ENCODE data around the gene KCNH6. TPM values are rescaled to one million over a fixed set of nuclear protein-coding genes. Genes with fewer than 3 reads are reported as not detected.

Gene KCNH6, protein sequence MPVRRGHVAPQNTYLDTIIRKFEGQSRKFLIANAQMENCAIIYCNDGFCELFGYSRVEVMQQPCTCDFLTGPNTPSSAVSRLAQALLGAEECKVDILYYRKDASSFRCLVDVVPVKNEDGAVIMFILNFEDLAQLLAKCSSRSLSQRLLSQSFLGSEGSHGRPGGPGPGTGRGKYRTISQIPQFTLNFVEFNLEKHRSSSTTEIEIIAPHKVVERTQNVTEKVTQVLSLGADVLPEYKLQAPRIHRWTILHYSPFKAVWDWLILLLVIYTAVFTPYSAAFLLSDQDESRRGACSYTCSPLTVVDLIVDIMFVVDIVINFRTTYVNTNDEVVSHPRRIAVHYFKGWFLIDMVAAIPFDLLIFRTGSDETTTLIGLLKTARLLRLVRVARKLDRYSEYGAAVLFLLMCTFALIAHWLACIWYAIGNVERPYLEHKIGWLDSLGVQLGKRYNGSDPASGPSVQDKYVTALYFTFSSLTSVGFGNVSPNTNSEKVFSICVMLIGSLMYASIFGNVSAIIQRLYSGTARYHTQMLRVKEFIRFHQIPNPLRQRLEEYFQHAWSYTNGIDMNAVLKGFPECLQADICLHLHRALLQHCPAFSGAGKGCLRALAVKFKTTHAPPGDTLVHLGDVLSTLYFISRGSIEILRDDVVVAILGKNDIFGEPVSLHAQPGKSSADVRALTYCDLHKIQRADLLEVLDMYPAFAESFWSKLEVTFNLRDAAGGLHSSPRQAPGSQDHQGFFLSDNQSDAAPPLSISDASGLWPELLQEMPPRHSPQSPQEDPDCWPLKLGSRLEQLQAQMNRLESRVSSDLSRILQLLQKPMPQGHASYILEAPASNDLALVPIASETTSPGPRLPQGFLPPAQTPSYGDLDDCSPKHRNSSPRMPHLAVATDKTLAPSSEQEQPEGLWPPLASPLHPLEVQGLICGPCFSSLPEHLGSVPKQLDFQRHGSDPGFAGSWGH
- not detected in 5 replicates for total RNA-seq (2022; extraction: Qiagen RNA extraction; ENCODE audit: low read depth)

DNA sequence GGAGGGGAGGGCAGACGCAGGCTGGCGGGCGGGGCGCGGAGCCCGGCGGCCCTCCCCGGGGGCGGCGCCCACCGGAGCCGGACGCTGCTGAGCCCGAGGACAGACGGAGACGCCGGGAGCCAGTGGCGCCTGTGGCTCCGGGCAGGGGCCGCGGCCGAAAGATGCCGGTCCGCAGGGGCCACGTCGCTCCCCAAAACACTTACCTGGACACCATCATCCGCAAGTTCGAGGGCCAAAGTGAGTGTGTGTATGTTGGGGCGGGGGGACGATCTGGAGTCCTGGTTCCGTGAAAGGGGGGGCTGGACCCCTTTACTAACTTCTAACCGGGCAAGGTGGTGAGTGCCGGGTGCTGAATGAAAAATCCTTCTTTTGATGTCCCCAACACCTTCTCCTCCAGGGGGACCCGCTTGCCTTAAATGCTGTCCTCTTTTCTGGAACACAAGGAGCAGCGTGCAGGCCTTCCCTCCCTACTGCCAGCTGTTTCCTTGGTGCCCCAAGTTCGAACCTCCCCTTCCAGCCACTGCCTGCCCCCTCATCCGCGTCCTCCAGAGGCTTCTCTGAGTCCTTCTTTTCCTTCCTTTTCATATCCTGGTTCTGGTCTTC is at the start of gene KCNH6:
Gene KCNH6 (plus strand): TSS at position 106 of the 603 bp plus-strand sequence. CDS start 56 bp downstream, at position 162.

DNA sequence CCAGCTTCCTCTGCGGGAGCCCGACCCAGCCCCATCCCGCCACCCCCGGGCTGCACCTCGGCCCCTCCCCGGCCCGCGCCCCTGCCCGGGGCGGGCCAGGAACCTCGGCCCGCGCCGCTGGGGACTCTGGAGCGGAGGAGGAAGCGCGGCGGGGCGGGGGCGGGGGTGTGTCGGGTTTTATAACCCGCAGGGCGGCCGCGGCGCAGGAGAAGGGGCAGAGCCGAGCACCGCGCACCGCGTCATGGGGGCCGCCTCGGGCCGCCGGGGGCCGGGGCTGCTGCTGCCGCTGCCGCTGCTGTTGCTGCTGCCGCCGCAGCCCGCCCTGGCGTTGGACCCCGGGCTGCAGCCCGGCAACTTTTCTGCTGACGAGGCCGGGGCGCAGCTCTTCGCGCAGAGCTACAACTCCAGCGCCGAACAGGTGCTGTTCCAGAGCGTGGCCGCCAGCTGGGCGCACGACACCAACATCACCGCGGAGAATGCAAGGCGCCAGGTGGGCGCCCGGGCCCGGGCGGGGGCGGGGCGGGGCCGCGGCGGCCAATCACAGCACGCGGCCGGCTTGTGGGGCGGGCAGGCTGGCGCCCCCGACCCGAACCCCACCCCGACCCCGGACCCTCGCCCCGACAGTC is 46.2 kb upstream of the KCNH6 start, which contains the start of gene ACE:
Gene ACE (plus strand): TSS at position 208 of the 626 bp plus-strand sequence. CDS start 34 bp downstream, at position 242.

DNA sequence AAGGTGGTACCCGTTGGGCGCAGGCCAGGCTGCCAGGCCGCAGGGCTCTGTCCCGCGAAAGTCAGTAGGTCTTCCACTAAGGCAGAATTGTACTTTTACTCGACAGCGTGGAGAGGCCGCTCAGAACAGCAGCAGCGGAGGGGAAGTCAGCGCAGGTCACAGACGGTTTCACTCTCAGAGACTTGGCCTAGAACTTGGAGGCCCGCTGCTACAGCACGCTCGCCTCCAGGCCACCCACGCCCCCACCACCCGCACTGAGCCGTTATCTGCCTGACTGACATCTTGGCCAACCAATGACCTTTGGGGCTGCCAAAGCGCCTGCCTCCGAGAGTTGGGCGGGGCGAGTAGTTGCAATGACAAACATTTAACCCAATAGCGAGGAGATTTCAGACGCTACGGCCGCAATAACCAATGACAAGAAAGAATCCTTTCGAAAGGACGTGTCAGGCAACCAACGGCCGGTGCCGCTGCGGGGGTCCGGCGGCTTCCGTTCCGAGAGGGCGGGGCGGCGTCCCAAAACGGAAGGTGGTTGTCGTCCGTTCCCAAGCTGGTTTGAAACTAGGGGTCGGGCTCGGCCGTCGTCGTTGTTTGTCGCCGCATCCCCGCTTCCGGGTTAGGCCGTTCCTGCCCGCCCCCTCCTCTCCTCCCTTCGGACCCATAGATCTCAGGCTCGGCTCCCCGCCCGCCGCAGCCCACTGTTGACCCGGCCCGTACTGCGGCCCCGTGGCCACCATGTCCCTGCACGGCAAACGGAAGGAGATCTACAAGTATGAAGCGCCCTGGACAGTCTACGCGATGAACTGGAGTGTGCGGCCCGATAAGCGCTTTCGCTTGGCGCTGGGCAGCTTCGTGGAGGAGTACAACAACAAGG is 27.0 kb downstream of the KCNH6 start, which contains the start of gene DCAF7:
Gene DCAF7 (plus strand): TSS at position 532 of the 871 bp plus-strand sequence. CDS start 201 bp downstream, at position 733.

Other genes with a start within 250 kb of the KCNH6 start
- gene CYB561, start 77.1 kb upstream of the KCNH6 start, total RNA-seq (2022; extraction: Qiagen RNA extraction; ENCODE audit: low read depth), result 28.5 to 37.6 TPM (median 35.8 TPM) in 5 replicates
- gene ACE, start 46.3 kb upstream of the KCNH6 start, total RNA-seq (2022; extraction: Qiagen RNA extraction; ENCODE audit: low read depth), result 0.94 to 2.1 TPM (median 1.7 TPM) in 5 replicates
- gene DCAF7, start 27.1 kb downstream of the KCNH6 start, total RNA-seq (2022; extraction: Qiagen RNA extraction; ENCODE audit: low read depth), result 44.6 to 64.5 TPM (median 55.8 TPM) in 5 replicates
- gene TACO1, start 77.5 kb downstream of the KCNH6 start, total RNA-seq (2022; extraction: Qiagen RNA extraction; ENCODE audit: low read depth), result 49.0 to 57.3 TPM (median 55.2 TPM) in 5 replicates
- gene MAP3K3, start 99.1 kb downstream of the KCNH6 start, total RNA-seq (2022; extraction: Qiagen RNA extraction; ENCODE audit: low read depth), result 13.1 to 17.9 TPM (median 16.0 TPM) in 5 replicates
- 8.3 to 12.9 TPM (median 11.1 TPM) in 5 replicates for gene LIMD2, start 176.8 kb downstream of the KCNH6 start, total RNA-seq (2022; extraction: Qiagen RNA extraction; ENCODE audit: low read depth)
- gene STRADA, start 218.4 kb downstream of the KCNH6 start, total RNA-seq (2022; extraction: Qiagen RNA extraction; ENCODE audit: low read depth), result 23.8 to 26.8 TPM (median 25.4 TPM) in 5 replicates

Data from A549 treated with GW870086 at 1 μM for 4 hours (cell line).